GM18508 (cell line): ENCODE measurements around the gene CST5.
"Not testable (repeated sequence)": the region's sequence is repeated elsewhere in the genome, so short reads cannot be mapped to it uniquely, and the experiment has no call there.

Source experiments
- ATAC-seq: cut with Tn5 transposase; IDR thresholded peaks from one replicate; pipeline ENCODE4 v1.9.1; 2021; ENCODE audit warnings: moderate number of reproducible peaks; ENCODE audit not compliant: insufficient read depth, unreplicated experiment

CST5 gene, protein sequence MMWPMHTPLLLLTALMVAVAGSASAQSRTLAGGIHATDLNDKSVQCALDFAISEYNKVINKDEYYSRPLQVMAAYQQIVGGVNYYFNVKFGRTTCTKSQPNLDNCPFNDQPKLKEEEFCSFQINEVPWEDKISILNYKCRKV

DNA sequence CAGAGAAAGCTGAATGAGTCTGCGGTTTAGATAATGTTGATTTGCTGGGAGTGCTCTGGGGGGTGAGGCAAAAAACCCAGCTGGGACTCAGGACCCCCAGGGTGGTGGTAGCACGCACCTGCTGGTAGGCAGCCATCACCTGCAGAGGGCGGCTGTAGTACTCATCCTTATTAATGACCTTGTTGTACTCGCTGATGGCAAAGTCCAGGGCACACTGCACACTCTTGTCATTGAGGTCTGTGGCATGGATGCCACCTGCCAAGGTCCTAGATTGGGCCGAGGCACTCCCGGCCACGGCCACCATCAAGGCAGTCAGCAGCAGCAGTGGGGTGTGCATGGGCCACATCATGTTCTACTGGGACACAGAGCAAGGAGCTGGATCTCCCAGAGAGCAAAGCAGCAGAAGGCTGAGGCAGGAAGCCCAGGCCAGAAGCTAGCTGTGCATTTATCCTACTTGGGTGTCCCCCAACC is at the start of gene CST5:
Gene CST5 (minus strand): TSS at position 421 of the 471 bp plus-strand sequence. CDS start 72 bp downstream, at position 349.
- ATAC-seq = no peak

DNA sequence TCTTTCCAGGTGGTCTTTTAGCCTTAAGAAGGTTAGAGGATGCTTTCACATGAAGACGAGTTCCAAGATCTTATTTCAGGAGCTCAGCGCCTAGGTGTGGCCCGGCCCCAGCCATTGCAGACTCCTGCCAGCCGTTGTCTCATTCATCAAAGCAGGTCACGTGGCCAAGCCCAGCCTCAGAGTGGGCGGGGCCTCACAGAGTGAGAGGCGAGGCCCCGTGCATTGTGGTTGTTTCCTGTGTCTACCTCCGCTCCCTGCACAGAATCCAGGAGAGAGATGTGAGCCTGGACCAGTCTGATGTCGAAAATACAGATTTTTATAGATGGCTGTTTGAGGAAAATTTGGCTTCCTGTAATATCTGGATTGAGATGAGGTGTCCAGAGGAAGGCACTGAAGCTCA is 49.2 kb upstream of the CST5 start:
- ATAC-seq = no peak

DNA sequence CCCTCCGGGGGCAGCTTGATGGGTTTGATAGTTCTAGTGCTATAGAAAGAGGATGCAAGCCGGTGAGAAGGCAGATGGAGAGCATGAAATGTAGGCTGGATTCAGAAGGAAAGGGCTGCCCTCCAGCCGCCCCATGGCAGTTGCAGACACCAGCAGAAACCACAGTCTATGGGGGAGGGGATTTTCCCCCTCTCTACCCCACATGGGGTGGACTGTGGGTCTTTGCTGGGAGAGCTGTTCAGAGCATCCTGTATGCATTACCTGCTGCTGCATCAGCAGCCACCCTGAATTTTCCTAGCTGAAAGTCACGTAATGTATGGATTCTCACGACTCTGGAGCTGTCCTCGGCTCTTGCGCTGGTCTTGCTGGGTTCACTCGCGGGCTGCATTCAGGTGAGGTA is 48.8 kb upstream of the CST5 start:
- no peak for ATAC-seq

DNA sequence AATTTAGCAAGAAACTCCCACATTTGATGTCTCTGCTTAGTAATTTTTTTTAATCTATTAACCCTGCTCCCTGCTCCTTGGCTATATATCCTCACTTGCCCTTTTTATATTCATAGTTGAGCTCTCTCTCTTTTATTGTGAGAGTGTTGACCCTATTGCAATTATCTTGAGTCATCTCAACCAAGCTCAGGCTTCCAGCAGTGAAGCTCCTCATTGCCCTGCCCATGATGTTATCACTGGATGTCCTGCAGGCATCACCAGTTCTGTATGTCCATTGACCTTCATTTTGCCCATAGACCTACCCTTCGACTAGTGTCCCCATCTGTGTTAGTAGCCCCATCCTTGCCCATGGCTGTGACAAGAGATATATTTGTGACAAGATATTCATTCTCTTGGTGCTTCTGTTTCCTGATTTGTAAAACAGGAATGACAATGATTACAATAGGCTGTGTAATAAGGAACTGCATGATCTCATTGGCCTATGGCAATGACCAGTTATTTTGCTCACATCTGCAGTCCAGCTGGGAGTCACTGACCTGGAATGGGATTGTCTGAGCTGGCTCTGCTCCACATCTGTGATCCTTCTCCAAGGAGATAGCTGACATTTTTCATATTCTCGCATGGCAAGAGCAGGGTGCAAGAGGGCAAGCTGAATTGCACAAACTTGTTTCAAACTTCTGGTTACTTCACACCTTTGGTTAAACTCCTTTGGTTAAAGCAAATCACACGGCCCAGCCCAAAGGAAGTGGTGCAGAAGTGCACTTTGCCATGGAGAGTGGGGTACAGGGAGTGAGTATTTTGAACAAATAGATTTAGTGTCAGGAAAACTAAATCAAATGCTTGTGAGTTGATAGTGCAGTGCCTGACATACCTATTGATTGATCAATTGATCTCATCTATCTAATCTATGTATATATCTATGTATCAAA is 47.7 kb upstream of the CST5 start:
- ATAC-seq = no peak

DNA sequence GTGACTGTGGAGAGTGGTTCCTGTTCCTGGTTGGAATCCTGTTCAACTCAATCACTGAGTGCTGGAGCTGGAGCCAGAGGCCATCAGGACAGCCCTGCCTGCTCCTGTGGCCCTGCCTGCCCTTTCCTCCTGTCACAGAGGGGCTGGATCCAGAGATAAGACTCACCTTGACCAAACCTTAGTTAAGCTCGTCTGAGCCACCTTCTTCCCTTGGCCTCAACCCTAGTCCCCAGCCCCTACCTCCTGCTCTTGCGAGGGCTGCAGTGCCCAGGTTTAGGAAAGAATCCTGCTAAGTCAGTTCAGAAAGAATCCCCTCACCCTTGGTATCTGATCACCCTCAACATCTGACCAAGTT is 47.0 kb upstream of the CST5 start:
- no peak for ATAC-seq

DNA sequence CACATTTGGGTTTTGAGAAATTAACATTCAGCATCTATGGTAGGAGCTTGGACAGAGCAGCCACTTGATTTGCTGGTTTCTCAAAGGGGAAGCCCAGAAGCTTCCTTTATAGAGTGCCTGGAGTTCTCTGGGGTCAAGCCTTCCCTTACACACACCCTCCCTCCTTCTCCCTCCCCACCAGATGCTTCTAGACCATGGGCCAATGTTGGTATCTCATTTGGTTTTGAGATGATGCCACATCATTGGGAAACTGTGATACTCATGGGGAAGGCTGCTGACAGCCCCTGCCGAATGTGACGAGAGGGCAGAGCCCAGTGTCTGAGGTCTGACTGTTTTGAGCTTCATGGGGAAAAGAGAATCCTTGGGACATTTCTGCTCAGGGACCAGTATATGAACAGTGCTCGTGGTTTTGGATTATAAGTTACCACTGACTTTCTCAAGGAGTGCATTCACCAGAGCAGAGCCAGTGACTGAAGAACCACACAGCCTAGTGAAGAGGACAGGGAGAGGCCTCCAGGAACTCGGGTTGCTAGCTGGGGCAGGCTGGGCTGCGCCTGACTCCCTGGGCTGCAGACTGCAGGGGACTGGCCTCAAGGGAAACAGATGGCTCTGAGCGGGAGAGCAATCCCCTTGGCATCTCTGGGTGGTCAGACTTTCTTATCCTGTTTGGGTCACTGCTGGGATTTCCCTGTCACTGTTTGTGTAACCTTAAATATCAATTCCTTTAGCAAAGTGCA is 46.4 kb upstream of the CST5 start:
- ATAC-seq = no peak

DNA sequence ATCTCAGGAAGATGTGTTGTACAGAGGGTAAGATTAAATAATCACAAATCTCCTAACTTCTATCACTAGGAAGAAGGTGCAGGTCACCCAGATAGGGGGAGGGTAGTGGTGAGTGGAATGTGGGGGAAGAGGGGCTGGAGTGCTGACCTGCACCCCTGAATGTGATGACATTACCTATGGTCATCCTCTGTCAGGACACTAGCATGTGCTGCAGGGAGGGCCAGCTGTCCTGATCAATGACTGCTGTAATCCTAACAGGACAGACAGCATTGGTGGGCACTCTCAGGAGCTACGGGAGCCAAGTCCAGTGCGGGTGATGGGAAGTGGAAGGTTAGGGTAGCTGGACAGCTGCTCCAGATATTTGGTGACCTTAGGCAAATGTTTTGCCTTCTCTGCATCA is 45.2 kb upstream of the CST5 start:
- no peak for ATAC-seq

DNA sequence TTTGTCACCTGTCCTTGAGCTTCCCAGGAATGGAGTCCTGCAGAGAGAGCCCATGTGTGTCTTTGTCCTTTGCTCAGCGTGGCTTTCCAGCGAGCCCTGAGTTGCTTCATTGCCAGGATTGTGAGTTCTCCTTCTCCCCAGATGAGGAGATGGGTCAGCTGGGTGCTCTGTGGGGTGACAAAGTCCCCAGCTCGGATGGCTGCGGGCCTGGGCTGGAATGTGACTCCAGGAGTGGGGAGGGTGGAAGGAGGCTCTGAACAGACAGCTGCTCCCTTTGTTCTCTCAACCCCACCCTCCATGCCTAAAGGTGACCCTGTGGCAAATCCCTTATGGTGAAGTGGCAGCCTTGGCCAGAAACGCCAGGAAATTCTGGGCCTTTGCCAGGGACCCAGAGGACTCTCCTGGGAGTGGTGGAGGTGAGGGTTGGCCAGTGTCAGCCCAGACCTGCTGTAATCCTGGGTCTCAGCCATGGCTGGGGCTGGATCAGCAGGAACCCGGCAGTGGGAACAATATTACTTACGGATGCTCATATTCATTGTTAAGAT is 44.4 kb upstream of the CST5 start:
- ATAC-seq = no peak

DNA sequence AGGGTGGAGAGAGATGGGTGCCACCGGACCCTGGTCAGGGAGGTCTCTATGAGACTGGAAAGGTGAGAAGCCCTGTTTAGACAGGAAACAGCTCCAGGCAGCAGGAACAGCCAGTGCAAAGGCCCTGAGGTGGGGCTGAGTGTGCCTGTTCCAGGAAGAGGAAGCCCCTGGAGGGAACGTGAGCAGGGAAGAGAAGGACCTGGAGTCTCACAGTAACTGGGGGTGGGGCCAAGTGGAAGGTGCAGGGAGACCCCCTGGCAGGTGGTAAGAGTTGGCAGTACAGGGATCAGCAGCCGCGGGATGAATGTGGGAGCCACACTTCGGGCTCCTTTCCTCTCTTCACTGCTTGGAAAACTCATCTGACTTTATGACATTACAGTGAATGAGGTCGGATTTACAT is 43.8 kb upstream of the CST5 start:
- no peak for ATAC-seq

DNA sequence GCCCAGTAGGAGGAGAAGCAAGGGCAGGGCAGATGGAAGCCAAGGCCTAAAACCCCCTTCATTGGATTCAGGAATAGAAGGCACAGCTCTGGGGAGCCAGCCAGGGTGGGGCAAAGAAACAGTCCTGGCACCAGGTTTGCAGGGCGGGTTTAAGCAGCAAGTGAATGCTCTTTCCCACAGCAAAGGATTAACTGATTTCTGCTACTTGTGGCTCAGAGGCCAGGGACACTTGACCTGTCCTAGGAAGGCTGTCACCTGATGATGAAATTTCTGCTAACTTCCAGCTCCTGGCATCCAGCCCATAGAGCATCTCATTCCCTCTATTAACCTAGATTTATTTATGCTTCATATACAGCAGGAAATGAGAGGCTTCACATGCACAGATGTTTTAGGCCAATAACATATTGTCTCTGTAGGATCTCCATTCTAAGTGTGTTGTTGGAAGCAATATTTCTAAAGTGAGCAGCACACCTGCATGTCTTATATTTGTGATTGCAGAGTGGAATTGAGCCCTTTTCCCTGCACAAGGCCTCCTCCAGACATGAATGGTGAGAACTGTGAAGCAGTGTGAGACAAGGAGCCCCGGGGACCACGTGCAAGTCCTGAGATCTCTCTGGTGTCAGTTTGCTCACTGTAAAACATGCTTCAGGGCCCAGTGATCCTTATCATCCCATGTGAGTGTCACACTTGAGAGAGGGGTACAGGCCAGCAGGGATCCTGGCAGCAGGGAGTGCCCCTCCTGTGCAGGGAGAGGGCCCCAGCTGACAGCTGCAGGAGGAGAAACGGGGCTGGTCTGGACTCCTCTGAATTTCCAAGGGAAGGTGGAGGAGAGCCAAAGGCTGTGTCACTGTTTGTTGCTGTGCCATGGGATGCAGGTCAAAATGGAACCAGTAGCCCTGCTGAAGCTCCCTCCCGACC is 41.1 kb upstream of the CST5 start:
- ATAC-seq = no peak

DNA sequence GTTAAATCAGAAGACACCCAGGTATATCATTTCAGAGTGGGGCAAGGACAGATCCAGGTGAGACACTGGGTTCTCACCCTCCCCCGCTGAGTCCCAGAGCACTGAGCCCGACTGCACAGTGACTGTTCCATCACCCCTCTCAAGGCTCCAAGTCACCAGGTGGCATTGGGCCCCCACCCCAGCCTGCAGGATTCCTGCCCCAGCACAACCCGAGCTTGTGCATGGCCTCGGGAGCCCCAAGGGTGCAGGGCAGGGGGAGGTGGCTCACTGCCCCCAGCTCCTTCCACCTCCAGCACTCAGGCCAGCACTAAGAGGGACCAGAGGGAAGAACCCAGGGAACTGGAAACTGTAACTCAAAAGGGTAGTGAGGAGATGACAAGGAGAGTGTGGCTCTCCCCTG is 39.3 kb upstream of the CST5 start:
- ATAC-seq = no peak

DNA sequence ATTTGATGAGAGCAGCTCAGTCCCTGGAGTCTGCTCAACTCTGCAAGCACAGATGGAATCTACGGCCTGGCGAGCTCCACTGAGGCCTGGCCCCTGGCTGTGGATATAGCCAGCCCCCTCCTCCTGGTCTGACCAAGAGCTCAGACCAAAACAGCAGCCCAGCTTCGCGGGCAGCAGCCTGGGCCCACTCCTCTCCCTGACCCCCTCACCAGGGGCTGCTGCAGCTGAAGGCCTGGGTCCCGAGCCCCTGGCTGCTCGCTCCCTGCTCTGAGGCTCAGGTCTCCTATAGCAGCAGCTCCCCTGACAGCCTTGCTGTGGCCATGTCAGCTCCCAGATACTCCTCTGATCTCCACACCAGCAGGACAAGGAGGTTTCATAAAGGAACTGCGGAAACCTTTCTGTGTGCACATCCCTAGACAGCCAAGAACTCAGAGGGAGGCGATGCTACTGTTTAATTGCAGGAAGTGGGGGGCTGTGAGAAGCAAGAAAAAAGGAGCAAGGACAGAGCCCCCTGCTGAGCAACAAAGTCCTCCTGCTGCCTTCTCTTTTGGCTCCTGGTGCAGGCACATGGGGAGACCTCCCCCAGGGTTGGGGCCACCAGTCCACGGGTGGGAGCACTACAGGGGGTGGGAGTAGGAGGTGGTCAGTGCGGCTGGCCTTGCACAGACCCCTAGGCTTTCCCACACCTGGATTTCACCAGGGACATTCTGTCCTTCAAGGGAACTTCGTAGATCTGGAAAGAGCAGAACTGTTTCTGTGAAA is 38.7 kb upstream of the CST5 start:
- no peak for ATAC-seq

DNA sequence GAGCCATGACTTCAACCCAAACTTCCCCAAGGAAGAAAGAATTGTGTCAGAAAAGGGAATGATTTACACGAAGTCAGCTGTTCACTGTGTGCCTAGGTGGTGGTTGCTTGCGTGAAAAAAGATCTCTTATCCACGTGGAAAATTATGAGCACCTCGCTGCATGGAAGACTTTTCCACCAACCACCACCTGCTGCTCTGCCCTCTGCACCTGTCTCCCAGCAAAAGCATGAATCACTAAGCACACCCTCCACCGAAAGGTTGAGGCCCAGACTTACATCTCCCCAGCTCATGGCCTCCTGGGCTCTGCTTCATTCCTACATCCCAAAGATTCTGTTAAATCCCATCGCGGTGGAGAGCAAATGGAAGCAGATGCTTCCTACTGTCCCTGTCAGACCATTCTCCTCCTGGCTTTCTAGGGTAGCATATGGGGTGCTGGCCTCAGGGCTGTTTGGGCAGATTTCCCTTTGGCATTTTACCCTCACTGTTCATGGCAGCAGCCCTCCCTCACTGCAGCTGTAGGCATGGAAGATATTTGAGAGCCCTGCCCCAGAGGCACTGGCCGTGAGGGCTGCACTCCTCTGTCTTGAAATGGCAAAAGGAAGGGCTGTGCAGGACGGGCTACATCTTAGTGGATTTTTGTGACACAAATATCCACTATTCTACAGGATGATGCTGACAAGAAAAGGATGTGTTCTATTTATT is 37.6 kb upstream of the CST5 start:
- ATAC-seq = no peak

DNA sequence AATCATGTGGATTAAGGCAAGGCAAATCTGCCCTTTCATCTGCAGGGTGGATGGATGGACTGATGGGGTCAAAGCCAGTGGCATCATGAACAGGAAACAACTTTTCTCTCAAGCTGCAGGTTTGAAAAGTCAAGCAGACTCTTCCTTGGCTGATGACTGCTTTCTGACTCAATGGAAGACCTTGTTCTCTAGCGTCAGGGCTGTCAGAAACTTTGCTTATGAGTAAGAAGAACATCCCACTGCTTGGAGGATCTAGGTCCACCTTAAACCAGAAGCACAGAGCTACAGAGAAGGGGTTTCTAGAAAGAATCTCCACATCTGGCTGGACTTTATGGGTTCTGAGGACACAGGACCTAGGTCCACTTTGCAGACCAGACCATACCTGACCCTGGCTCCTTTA is 36.3 kb upstream of the CST5 start:
- no peak for ATAC-seq

DNA sequence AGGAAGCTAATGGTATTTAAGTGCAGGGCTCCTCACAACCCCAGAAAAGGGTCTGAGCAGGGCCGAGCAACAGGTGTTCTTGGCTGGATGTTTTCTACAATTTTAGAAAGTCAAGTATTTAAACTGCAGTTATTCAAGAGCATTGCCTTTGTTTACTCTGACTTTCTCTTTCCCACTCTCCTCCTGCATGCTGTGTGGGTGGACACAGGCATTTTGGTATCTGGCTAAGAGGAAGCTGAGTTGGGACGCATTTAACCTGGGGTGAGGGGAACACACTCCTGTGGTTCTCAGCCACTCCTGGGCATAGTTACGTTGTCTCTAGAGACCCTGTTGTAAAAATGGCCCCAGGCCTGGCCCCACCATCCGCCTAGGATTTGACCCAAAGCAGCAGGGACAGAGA is 34.9 kb upstream of the CST5 start:
- ATAC-seq = not testable (repeated sequence)

DNA sequence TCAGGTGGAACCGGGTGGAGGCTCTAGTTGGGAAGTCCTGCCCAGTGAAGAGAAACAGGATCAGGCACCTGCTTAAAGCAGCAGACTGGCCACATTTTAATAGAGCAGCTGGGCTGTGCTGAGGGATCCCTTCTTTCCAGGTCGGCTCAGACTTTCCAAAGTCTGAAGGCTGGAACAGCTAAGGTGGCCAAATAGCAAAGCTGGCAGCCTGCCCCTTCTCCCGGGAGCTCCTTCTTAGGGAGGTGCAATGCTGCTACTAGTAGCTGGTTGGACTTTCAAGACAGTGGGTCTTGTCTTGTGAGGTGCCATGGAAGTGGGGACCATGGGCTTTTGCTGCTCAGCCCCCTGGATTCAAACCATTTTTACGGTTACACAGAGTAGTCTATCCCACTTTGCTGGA is 30.7 kb upstream of the CST5 start:
- no peak for ATAC-seq

DNA sequence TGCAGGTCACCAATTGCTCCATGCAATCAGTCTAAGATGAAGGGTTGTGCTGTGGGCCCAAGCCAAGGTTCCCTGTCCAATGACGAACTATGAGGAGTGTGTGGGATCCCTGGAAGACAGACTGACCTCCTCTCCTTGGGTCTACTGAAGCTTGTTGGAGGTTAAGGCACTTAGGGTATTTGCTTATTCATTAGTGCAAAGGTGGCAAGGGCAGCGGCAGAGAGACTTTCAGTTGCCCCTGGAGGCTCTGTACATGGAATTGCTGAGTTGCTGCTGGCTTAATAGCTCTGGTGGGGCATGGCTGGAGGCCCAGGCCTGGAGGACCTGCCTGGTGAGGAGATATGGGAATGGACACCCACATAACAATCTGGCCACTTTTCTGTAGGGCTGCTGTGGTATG is 29.8 kb upstream of the CST5 start:
- ATAC-seq = no peak

DNA sequence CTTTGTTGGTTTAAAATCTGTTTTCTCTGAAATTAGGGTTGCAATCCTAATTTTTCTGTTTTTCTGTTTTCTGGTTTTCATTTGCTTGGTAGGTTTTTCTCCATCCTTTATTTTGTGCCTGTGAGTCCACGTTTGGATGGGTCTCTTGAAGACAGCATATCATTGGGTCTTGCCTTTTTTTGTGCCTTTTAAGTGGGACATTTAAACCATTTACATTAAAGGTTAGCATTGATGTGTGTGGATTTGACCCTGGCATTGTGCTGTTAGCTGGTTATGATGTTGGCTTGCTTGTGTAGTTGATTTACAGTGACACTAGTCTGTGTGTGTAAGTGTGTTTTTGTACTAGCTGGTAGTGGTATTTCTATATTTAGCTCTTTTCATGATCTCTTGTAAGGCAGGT is 28.0 kb upstream of the CST5 start:
- ATAC-seq = no peak

DNA sequence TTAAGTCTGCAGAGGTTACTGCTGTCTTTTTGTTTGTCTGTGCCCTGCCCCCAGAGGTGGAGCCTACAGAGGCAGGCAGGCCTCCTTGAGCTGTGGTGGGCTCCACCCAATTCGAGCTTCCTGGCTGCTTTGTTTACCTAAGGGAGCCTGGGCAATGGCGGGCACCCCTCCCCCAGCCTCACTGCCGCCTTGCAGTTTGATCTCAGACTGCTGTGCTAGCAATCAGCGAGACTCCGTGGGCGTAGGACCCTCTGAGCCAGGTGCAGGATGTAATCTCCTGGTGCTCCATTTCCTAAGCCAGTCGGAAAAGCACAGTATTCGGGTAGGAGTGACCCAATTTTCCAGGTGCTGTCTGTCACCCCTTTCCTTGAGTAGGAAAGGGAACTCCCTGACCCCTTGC is 22.8 kb upstream of the CST5 start:
- ATAC-seq = not testable (repeated sequence)
